ENCODE results near the gene BRICD5.
"Not testable (repeated sequence)": the region's sequence is repeated elsewhere in the genome, so short reads cannot be mapped to it uniquely, and the experiment has no call there.

The BRICD5 gene

DNA sequence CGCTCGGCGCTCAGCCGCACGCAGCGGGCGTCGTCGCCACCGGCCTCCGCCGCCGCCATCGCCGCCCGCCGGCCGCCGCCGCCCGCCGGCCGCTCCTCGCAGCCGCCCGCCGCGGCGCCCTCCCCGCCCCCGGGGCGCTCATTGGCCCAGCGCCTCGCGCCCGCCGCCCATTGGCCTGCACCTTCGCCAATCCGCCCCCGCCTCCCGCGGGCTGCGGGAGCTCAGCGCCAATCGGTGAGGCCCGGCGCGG is 4.0 kb upstream of the BRICD5 start, which contains the start of gene PGP:
PGP (minus strand) TSS at position 122 of the 250 bp plus-strand sequence; CDS start at position 59, 63 bp downstream.
- DNase-seq, result no peak

DNA sequence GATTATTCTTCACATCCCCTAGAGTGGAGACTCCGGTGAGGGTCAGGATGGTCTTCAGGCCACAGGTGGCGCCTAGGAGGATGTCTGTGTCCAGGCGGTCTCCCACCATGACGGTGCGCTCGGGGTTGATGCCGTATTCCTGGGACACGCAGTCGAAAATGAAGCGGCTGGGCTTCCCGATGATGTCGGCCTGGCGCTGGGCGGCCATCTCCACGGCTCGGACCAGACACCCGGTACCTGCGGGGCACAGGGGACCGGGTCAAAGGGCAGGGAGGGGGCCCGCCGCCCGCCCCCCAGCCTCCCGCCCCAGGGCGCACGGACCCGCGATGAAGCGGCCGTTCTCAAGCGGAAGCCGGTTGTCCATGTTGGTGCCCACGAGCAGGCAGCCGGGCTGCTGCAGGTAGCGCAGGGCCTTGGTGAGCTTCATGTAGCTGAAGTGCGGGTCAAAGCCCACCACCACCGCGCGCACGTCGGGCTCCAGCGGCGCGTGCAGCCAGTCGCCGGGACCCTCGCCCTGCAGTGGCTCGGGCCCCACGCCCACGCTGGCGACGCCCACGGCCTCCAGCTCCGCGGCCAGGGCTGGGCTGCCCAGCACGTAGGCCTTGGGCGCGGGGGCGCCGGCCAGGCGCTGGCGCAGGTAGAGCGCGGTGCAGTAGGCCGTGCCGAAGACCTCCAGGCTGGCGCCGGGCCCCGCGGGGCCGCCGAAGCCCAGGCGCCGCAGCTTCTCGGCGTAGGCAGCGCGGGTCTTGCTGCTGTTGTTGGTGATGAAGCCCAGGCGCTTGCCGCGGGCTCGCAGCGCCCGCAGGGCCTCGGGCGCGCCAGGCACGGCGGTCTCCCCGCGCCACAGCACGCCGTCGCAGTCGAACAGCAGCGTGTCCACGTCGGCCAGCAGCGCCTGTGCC is 3.4 kb upstream of the BRICD5 start:
- DNase-seq, result no peak

DNA sequence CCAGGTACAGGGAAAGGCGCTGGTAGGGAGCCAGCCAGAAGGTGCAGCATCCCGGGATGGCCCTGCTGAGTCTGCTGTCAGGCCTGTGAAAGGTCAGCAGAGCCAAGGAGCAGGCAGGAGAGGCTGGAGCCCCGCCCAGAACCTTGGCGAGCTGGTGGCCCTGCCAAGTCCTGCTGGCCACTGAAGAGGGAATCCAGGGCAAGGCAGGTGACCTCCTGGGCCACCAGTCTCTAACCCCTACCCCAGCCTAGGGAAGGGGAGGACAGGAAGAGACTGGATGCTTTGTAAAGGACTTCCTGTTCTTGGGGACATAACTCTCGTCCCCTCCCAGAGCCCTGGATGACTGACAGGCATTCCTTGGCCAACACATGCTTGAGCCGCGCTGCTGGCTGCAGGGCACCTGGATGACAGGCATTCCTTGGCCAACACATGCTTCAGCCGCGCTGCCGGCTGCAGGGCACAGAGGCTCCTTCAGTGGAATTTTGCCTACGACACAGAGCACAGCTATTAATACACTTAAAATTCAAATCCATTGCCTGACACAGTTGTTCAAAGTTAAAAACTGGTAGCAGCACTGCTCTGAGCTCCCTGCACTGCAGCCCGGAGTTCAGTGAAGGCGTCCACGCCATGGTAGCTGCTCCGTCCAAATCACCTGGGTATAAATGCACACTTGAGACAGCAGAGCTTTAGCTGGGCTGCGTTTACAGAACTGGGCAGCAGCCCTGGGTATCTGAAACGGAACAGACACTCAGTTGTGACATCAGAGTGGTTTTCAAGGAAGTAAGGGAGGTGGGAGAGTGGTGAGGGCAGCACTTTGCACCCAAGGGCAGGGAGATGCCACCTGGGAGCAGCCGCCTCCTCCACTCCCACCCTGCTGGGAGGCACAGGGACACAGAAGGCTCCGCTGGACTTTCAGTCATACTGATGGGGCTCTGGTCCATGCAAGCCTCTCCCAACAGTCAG is 2.0 kb upstream of the BRICD5 start:
- DNase-seq, result no peak

DNA sequence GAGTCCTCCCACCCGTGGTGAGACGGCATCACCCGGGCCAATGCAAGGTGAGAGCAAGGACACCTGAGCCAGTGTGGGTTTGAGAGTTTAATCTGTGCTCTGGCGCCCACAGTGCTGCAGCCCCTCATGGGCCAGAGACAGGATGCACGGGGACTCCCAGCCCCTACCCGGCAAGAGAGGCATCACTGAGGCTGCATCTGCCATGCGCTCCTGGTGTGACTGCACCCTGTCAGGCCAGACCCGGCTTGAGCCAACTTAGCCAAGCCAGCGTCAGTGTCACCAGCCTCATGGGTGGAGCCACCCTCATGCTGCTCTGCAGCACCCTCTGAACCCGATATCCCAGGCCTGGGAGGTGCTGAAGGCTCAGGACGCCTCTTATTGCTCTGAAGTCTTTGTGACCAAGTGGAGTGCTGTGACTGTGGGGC is 1.3 kb upstream of the BRICD5 start:
- DNase-seq, result no peak

DNA sequence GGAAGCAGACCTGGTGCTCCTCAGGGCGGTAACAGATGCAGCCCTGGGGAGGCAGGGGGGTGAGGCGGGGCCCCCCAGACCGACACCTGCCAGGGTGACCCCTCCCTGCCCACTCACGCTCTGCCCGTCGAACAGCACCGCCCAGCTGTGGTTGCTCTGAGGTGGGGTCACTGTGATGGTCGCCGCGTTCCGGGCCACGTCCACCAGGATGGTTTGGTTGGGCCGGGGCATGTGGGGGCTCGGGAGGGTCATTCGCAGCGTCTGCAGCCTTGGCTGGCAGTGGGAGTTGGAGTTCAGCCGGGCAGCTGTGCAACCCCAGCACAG is 692 bp downstream of the BRICD5 start:
- DNase-seq, result no peak

DNA sequence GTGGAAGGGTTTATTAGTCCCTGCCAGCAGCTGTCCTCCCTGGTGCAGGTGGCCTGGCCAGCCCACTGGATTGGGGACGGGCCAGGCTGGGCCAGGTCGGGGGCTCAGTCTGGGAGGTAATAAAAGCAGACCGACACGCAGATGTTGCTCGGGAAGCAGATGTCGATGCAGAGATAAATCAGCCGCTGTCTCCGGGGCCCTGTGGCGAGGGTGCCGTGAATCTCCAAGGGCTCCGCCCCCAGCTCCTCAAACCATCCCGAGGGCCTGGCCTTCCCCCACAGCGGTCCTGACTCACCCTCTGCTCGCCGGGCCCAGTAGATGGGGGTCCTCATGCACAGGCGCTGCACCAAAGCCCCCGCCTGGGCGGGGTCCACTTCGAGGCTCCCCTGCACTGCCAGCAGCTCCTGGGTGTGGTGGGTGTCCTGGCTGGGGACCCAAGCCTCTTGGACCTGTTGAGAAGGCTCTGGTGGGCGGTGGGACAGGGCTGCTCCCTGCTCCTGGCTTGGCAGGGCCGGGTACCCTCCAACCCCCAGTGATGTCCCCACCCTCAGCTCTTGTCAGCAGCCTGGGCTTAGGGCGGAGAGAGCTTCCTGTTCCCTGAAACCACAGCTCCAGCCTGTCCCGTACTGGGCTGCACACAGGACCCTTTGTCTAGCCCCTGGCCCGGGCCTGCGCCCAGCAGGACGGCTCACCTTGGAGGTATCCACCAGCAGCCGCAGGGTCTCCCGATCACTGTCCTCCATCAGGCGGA is 1.2 kb downstream of the BRICD5 start:
- no peak for DNase-seq

DNA sequence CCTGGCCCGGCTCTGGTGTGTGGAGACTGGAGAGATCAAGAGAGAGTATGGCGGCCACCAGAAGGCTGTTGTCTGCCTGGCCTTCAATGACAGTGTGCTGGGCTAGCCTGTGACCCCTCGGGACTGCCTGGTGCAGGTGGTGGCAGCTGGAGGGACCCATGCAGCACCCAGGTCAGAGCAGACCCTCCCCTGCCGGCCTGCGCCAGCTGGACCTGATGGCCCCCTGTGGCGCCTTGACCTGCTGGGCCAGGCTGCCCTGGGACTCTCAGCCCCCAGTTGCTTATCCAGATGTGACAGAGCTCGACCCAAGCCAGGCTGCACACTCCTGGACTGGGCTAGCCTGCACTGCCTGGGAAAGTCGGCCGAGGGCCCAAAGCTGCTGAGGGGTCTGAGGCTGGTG is 1.9 kb downstream of the BRICD5 start:
- DNase-seq, result no peak

DNA sequence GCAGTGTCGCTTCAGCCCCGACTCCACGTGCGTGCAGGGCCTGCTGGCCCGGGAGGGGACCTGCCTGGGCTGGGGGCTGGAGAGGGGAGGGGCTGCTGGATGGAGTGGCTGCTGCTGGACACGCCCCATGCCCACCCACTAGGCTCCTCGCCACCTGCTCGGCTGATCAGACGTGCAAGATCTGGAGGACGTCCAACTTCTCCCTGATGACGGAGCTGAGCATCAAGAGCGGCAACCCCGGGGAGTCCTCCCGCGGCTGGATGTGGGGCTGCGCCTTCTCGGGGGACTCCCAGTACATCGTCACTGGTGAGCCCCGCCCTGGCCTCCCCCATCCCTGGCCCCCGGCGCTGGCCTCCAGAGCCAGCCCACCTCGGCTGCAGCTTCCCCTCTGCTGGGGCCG is 2.4 kb downstream of the BRICD5 start:
- no peak for DNase-seq

DNA sequence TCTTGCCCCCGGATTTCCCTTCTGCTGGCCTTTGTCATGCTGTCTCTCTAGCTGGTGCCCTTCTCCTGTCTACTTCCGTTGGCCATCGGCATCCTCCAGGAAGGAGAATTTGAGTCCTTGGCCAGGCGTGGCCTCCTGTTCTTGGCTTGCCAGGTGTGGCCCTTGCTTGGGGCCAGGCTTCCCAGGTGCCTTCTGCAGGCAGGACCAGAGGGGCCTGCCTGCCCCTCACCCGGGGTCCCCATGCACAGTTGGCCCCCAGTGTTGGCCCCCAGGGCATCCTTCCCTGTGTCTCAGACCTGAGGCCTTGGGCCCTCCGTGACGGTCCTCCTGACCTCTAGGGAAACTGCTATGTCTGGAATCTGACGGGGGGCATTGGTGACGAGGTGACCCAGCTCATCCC is 2.8 kb downstream of the BRICD5 start:
- DNase-seq, result no peak

DNA sequence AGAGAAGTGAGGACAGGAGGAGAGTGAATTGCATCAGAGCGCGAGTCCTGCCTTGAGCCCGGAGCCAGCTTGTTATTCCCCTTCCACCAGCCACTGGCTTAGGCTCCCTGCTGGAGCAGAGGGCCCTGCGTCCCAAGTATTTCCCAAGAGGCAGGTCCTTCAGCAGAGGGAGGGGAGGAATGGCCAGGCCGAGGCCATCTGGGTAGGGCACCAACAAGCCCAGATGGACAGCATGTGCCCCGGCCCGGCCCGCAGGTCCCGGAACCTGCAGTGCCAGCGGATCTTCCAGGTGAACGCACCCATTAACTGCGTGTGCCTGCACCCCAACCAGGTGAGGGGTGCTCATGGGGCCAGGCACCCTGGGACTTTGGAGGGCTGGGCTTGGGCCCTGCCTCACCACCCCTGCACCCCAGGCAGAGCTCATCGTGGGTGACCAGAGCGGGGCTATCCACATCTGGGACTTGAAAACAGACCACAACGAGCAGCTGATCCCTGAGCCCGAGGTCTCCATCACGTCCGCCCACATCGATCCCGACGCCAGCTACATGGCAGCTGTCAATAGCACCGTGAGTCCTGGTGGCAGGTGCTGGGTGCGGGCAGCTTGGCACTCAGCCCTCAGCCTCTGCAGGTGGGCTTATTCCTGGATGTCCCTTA is 3.8 kb downstream of the BRICD5 start:
- DNase-seq, result no peak

DNA sequence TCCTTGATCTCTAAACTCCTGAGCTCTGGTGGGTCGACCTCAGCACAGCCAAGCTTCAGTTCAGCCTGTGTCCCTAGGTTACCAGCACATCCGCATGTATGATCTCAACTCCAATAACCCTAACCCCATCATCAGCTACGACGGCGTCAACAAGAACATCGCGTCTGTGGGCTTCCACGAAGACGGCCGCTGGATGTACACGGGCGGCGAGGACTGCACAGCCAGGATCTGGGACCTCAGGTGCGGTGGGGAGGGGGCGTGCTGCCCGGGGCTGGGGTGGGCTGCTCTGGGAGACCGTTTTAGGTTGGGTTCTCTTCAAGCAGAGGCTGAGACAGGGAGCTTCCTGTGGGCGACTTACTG is 4.3 kb downstream of the BRICD5 start:
- no peak for DNase-seq

DNA sequence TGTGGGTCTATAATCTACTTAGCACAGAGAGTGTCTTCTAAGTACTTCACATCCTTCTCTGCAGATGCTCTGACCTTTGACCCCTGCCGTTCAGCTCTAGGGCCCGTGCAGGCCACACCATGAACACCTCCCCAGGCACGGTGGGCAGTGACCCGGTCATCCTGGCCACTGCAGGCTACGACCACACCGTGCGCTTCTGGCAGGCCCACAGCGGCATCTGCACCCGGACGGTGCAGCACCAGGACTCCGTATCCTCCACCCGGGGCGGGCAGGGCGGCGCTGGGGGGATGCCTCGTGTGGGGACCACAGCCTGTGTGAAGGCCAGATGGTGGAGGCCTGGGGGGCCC is 4.7 kb downstream of the BRICD5 start:
- no peak for DNase-seq

DNA sequence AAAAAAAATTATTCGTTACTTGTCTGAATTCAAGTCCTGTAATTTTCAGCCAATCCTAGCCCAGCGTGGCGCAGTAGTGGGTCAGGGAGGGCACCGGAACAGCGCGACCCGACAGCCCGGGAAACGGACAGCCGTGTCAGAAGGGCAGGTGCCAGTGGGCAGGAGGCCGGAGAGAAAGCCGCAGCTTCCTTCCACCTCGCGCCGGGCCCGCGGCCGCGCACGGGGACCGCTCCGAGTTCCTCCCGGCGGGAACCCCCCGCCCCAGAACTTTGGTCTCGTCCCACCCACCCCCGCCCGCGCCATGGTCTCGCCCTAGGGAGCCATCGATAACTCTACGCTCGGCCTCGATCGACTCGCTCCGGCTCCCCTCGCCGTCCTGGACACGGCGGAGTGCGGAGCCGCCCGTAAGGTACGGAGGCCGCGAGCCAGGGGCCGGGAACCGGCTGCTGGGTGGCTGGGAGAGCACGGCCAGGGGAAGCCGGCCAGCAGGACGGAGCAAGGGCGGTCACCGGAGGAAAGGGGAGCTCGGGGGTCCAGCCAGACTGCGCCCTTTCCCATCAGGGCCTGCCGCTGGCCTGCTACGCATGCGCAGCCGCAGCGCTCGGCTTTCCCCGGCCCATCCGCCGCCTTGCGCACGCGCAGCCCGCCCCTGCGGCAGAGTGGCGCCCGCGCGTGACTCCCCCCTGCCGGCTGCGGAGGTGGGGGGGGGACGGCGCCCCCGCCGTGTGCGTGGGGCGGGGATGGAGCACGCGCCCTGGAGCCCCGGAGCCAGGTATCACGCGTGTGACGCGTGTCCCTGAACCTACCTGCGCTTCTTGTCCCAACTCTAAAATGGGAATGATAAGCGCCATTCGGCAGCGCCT is 5.3 kb downstream of the BRICD5 start, which contains the start of gene MLST8:
MLST8 (plus strand) TSS at position 351 of the 863 bp plus-strand sequence. CDS start 632 bp downstream, outside the sequence.
- DNase-seq, result peak; percentile 30

DNA sequence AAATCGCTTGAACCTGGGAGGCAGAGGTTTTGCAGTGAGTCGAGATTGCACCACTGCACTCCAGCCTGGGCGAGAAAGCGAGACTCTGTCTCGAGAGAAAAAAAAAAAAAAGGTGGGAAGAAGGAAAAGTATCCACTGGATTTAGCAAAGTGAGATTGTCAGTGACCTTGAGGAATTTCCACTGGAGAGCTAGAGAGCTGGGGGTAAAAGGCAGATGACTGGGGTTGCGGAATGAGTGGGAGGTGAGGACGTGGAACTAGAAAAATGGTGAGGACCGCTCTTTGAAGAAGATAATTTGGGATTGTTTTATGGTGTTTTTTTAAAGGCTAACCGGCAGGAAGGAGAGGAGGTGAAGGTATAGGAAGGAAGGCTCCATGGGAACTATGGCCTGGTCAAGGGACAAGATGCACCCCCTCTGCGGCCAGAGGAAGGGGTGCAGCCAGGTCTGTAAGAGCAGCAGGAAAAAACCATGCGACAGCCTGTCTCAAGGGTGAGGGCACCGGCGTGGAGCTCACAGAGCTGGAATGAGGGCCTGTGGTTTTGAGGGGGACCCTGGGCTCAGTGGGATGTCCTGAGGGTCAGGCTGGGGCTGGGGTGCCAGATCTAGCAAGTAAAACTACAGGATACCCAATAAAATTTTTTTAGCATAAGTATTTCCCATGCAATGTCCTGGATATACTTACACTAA is 6.1 kb downstream of the BRICD5 start:
- DNase-seq, result no peak

DNA sequence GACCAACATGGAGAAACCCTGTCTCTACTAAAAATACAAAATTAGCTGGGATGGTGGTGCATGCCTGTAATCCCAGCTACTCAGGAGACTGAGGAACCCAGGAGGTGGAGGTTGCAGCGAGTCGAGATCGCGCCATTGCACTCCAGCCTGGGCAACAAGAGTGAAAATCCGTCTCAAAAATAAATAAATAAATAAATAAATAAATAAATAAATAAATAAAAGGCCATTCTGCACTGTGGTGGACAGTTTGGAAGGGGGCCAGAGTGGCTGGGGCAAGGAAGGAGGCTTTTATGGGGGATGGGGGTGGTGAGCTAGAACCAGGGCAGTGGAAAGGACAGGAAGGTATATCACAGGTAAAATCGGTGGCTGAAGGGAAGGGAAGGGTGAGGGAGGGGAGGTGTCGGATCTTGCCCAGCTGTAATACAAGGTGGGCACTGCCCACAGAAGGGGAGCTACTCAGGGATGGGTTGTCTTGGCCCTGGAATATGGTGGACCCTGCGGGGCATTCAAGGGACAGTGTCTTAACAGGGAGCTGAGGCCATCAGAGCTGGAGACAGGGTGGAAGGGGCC is 7.5 kb downstream of the BRICD5 start:
- DNase-seq, result not testable (repeated sequence)

DNA sequence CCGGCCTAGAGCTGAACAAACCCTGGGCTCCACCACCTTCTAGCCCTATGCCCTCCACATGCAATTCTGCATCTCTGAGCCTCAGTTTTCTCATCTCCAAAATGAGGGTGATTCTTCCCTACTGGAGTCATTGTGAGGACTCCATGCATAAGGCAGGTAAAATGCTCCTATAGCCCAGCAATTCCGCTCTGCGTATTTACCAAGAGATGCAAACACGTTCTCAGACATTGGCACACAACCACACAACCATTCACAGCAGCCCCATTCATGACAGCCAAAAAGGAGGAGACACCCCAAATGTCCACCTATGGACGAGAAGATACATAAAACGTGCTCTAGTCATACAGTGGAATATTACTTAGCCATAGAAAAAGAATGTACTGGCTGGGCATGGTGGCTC is 10.3 kb downstream of the BRICD5 start:
- DNase-seq, result no peak

DNA sequence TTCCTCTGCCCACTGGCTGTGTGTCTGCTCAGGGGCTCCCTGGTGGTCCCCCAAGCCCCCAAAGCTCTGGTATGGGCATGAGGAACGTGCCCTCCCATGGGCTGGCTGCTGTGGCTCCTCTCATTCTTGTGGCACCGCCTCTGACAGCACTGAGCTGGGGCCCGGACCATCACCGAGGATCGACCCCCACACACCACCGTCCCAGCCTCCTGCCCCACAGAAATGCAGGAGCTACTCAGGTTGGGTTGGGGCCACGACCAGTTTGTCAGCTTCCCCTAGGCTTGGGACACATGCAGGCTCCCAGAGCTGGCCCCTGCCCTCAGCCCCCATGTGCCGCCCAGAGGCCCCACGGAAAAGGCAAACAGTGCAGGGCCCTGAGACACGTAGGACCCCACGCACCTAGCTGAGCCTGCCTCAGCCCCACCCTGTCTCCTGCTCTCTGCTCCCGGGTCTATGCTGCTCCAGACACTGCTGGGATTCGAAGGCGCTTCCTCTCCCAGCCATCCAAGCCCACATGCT is 11.0 kb downstream of the BRICD5 start:
- DNase-seq, result no peak

DNA sequence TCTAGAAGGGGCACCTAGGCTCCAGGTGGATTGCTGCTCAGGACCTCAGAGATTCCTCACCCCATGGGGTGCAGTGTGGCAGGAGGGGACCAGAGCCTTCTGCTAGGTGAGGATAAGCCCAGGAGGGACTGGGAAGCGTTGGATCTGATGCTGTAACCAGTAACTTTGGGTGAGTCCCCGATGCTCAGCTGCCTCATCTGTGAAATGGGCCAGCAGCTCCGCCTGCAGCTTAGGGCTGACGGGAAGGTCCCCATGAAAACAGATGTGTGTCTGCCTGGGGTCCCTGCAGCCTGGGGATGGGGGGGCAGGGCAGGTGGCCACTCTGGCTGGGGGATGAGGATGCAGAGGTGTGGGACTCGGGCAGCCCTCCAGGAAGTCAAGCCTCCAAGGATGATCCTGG is 11.6 kb downstream of the BRICD5 start:
- no peak for DNase-seq

DNA sequence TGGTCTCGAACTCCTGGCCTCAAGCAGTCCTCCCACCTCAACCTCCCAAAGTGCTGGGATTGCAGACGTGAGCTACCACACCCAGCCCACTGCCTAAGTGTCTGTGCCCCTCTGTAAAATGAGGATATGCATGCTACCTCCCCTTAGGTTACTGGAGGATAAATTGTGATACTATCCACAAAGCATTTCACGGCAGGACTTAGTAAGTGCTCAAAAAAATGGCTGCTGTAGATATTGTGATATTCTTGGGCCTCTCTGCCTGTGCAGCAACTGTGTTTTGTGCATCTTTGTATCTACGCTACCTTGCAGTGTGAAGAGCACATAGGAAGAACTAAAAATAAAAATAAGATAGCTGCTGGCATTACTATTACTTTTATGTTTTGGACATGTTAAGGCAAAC is 12.4 kb downstream of the BRICD5 start:
- DNase-seq, result no peak

DNA sequence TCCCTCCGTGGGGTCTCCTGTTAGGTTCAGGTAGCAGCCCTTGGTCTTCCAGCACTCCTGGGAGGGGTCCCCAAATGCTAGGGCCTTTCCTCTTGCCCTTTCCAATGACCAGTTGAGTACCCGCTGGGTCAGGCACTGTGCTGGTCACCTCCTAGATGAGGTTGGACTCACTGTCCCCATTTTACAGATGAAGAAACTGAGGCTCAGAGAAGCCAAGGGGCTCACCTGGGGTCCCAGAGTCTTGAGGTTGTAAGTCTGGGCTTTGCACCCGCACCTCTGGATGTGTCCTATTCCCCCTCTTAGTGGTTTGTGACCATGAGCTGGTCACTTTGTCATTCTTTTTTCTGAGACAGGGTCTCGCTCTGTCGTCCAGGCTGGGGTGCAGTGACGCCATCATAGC is 12.9 kb downstream of the BRICD5 start:
- no peak for DNase-seq
